Activated effector memory CD4-positive, alpha-beta T cell treated with anti-CD3 and anti-CD28 coated beads, Interleukin-2, amount 50 U/mL, for 16 hours (primary cell): ENCODE data around the gene RAPGEF5.

Source experiments
- DNase-seq: peaks from one replicate; pipeline ENCODE4 v3.0.0-alpha.2; 2020

RAPGEF5 gene

GRCh38 chr7:22255342-22255741 is 101.6 kb downstream of the RAPGEF5 start:
- no peak for DNase-seq

DNA sequence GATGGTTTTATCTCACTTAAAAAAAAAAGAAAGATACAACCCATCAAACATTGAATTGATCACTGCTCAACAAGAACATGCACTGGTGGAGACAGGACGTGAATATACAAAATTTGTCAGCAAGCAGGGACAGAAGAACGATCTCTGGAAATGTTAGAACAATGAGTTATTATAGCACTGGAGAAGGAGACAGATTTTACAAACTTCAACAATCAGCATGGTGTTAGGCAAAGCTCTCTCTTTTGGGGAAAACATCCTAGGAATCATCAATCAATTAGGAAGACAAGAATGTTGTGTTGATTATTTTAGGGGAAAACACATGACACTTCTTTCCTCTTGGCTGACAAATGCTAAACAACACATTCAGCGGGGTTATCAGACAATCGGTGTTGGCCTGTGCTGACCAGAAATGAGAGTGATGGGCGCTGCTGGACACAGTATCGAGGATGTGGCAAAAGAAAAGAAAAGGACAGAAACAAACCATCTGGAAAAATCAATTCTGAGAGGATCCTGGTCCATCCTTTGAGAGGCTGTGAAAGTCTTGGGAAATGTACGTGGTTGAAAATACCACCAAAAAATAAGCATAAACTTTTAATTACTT is 103.9 kb downstream of the RAPGEF5 start:
- DNase-seq: no peak

DNA sequence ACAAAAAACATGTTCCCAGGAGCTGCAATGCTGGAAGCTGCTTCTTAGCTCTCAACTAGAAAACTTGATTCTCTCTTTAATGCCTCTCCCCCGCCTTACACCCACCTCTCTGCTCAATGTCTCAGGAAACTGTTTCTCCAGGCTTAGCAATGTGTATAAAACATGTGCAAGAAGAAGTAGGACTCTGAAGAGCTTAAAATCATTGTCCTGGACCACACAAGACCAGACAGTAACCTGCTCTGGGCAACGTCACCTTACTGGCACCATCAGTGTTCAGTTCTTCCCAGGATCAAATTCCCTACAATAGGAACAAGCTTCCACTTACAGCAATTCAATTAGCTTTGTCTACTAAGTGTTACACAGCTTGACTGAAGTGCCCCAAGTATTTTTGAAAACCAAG is 104.9 kb downstream of the RAPGEF5 start:
- DNase-seq: no peak

- DNase-seq: no peak
These were observed 105.7 kb downstream of the RAPGEF5 start for GRCh38 chr7:22251281-22251680.

DNA sequence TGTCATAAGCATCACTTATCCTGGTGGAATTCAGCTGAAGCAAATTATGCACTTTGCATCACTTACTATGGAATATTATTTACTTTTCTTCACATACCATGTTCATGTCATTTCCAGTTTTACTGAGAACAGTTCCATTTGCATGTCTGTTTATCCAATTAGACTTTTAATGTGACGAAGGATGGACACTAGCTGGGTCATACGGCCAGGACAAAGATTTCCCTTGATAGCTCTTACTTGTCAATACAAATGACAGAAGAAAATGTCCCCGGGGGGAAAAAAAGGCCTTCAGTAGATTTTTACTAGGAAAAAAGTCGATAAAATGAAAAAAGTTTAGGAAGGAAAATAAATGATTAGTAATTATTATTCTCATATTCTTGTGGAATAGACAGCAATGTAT is 106.6 kb downstream of the RAPGEF5 start:
- no peak for DNase-seq

GRCh38 chr7:22248111-22248809 is 108.7 kb downstream of the RAPGEF5 start:
- DNase-seq: no peak

DNA sequence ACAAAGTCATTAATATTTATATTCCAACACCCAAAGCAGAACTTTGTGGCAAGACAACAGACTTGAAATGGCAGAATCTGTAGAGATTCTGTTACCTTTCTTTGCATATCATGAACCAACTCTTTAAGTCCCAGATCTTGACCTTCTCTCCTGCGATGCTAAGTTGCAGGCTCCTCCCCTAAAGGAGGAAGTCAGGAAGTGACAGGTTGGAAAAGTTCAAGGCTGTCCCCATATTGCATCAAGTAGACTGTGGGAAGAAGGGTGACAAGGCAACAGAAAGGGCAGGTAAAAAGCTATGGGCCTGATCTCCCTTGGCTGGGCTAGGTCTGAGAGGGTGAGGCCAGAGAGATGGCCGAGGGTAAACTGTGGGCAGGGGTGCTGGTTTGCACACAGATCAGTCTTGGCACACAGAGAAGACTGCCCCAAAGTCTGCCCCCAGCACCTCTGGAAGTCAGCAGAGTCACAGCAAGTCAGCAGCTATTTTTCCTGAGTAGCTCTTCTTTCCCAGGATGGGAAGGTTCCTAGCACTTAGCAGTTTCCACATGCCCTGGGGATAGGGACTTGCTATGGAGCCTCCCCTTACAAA is 115.1 kb downstream of the RAPGEF5 start:
- no peak for DNase-seq

GRCh38 chr7:22240904-22241571 is 115.9 kb downstream of the RAPGEF5 start:
- DNase-seq: no peak

DNA sequence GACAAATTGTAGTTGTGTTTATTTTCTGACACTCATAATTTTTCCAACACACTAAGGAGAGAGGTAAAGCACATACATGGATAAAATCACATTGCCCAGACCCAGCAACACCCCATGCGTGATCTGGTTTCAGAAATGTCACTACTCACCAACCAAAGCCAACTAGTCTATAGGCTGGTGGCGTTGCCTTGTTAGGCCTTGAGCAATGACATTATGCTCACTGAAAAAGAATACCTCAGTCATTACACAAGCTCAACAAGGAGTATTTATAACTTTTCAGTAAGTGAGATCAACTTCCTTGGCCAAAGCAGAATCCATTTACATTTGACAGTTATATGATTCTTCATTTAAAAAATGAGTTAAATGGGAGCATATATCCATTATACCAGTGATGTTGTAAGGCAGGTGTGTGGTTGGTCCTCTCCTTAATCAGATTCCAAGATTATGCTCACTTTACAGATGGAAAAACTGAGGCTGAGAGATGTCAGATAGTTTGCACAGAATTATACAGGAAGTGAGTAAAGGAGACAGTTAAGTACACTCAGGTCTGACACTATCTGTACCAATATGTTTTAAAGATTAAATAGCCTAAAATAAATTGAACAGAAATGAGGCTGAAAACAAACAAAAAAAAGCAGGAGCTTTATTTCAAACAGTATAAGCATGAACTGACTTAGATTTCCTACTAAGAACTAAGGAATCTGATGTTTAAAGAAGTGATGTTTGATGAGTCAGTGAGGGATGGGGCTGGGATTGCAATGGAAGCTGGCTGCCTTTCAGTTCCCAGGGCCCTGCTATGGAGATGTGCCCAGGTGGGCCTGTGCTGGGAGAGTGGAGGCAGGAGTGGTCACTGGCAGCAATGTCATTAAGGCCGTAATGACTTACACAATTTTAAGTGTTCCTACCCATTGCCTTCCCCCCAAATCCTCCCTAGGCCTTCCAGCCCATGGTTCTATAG is 118.3 kb downstream of the RAPGEF5 start:
- DNase-seq: no peak

GRCh38 chr7:22235134-22235533 is 121.8 kb downstream of the RAPGEF5 start:
- no peak for DNase-seq

GRCh38 chr7:22234227-22234626 is 122.7 kb downstream of the RAPGEF5 start:
- DNase-seq: no peak

GRCh38 chr7:22231806-22232205 is 125.1 kb downstream of the RAPGEF5 start:
- DNase-seq: no peak

DNA sequence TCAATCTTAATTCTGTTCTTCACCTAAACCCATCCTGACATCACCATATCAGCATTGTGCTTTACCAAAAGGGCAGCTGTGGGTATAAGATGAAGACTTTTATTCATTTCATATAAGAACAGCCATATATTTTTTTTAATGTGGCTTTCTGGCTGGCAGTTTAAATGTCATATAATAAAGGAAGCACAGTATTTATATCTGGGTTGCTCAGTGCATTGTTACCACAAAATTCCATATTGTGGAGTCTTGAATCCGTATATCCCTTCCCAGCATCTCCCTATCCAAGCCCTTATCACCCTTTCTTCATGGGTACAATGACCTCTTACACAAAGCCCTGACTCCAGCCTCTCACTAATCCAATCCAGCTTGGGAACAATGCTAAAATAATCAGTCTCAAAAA is 125.8 kb downstream of the RAPGEF5 start:
- DNase-seq: no peak

- no peak for DNase-seq
These were observed 126.7 kb downstream of the RAPGEF5 start for GRCh38 chr7:22230238-22230637.

GRCh38 chr7:22229148-22229547 is 127.8 kb downstream of the RAPGEF5 start:
- DNase-seq: no peak

- DNase-seq: no peak
These were observed 133.1 kb downstream of the RAPGEF5 start for GRCh38 chr7:22223807-22224206.

DNA sequence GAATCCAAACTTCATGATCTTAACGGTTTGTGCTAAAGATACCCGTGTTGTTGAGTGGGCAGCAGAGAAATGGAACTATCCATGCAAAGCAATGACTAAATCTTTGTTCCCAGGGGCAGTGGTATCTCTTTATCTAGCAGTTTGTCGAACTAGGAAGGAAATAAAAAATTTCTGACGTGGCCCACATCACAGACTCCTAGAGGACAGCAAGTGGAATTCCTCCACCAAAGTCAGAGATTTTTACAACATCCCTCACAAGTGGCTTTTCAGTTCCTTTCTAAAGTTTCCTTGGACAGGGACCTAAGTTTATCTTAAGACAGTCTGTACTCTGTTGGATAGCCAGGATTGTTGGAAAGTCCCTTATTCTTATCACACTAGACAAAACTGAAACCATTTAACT is 136.0 kb downstream of the RAPGEF5 start:
- no peak for DNase-seq

- DNase-seq: no peak
These were observed 137.0 kb downstream of the RAPGEF5 start for GRCh38 chr7:22219739-22220493.

- DNase-seq: no peak
These were observed 137.9 kb downstream of the RAPGEF5 start for GRCh38 chr7:22219036-22219435.

GRCh38 chr7:22216832-22217475 is 140.0 kb downstream of the RAPGEF5 start:
- DNase-seq: no peak

DNA sequence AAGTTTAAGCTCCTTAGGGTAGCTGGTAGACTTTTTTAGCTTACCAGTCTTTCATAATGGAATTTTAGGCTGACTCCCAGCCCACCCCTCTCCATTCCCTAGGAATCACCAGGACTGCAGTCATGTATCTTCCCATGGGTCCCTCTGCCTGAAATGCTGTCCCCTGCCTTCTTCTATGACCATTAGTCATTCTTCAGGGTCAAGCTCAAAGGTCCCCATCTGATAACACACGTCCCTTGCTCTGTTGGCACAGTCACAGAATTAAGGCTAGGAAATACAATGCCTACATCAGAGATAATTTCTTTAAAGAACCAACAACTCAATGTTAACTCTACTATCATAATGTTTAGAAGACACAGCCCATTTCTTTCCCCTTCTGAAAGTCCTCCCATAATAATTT is 140.6 kb downstream of the RAPGEF5 start:
- no peak for DNase-seq

GRCh38 chr7:22214000-22214399 is 143.0 kb downstream of the RAPGEF5 start:
- no peak for DNase-seq
